Bronchus fibroblast of lung (primary cell): Measurements from ENCODE around the gene HSFX4. TPM values are rescaled to one million over a fixed set of nuclear protein-coding genes. Genes with fewer than 3 reads are reported as not detected.

Source experiments
- total RNA-seq: library from RNA; depleted of rRNA; stranded (reverse); fragments of >200 nt; gene quantifications from 2 replicates; pipeline ENCODE4 v1.2.3, GENCODE V29; 2015

Gene HSFX4
- total RNA-seq = not detected in 2 replicates

DNA sequence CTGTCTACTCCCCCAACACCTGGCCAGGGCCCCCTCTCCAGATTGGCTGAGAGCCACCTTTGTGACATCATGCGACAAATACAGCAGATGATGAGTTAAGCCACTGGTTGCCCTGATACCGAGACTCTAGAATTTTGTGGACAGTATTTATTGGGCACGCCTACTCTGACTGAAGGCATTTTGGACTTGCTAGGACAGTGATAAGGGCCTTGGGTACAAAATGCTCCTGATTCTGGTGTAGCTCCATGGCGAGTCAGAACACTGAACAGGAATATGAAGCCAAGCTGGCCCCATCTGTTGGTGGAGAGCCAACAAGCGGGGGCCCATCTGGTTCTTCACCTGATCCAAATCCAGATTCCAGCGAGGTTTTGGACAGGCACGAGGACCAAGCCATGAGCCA is at the start of gene HSFX4:
HSFX4 (plus strand) TSS at position 174 of the 400 bp plus-strand sequence; CDS start at position 246, 72 bp downstream.

GRCh38 chrX:149881081-149881711 is 48.2 kb upstream of the HSFX4 start, which contains the start of gene MAGEA8:
Gene MAGEA8, plus strand, starts transcription at chrX:149881183. Its CDS starts 3,090 bp downstream, at chrX:149884273.

DNA sequence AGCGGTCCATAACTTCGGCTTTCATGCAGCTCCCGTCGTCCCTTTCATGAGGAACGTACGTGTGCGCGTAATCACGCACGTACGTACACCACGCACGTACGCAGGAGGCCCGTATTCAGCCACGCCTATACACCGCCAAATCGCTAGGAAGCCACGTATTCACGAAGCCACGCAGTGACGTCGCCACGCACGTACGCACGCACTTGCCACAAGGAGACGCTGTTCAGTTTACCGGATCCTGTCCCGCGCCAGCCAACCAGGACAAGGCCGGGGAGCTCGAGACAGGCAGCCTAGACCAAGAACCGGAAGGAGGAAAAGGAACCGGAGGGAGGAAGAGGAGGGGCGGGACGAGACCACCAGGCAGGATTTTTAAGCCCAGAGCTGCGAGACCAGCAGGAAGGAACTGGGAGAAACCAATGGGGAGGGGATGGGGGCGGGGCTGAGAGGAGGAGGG is 9.1 kb downstream of the HSFX4 start, which contains the start of gene EOLA2:
EOLA2 (minus strand) TSS at position 65 of the 454 bp plus-strand sequence. CDS start 4,617 bp downstream, outside the sequence.

Other genes starting within 250 kb of the HSFX4 start
- gene MAGEA11, start 217.5 kb upstream of the HSFX4 start, total RNA-seq = not detected in 2 replicates
- gene HSFX1, start 155.5 kb upstream of the HSFX4 start, total RNA-seq = 0.15 TPM in 1 of 2 replicates, not detected in the other
- gene MAGEA9, start 147.6 kb upstream of the HSFX4 start, total RNA-seq = not detected in 2 replicates
- not detected in 2 replicates for gene MAGEA8, start 48.4 kb upstream of the HSFX4 start, total RNA-seq
- gene EOLA2, start 8.9 kb downstream of the HSFX4 start, total RNA-seq = 21.2 and 24.1 TPM in 2 replicates